ENCODE measurements around the gene TSKU.

Gene TSKU, protein sequence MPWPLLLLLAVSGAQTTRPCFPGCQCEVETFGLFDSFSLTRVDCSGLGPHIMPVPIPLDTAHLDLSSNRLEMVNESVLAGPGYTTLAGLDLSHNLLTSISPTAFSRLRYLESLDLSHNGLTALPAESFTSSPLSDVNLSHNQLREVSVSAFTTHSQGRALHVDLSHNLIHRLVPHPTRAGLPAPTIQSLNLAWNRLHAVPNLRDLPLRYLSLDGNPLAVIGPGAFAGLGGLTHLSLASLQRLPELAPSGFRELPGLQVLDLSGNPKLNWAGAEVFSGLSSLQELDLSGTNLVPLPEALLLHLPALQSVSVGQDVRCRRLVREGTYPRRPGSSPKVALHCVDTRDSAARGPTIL

GRCh38 chr11:76783294-76783895, at the start of gene TSKU:
TSKU (plus strand) TSS chr11:76783356; CDS start chr11:76795617, 12,261 bp downstream.
- DNase-seq = no peak

- peak; percentile 81 for DNase-seq
Measured at GRCh38 chr11:76733906-76734305, 49.2 kb upstream of the TSKU start.

- no peak for DNase-seq
Measured at GRCh38 chr11:76734456-76735420, 48.4 kb upstream of the TSKU start.

- DNase-seq = no peak
Measured at GRCh38 chr11:76735841-76736240, 47.3 kb upstream of the TSKU start.

- DNase-seq = no peak
Measured at GRCh38 chr11:76736266-76736665, 46.9 kb upstream of the TSKU start.

GRCh38 chr11:76736773-76737495, 46.2 kb upstream of the TSKU start:
- DNase-seq = no peak

DNA sequence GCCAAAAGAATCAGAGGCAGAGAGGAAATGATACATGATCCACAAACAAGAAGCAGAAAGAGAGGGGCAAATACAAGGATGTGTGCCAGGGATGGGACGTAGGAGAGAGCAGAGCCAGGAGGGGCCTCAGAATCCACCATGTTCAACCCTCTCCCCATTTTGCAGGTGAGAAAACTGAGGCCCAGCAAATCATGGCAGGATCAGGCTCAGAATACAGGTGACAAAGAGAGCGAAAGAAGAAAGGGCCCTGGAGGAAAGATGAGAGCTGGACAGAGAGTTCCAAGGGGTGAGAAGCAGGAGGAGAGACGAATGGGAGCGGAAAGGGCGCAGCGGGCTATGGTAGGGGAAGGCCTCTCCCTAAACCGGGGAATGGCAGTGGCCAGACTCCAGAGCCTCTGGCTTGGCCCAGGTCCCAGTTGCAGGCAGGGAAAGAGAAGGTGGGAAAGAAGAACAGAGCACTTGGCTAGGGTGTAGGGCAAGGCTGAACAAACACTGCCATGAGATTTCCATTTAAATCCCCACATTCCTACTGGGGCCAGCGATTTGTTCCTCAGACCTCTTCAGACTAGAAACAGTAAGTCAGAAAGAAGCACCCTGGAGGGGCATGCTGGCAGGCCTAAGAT, 44.4 kb upstream of the TSKU start:
- DNase-seq = no peak

GRCh38 chr11:76739798-76740197, 43.4 kb upstream of the TSKU start:
- no peak for DNase-seq

DNA sequence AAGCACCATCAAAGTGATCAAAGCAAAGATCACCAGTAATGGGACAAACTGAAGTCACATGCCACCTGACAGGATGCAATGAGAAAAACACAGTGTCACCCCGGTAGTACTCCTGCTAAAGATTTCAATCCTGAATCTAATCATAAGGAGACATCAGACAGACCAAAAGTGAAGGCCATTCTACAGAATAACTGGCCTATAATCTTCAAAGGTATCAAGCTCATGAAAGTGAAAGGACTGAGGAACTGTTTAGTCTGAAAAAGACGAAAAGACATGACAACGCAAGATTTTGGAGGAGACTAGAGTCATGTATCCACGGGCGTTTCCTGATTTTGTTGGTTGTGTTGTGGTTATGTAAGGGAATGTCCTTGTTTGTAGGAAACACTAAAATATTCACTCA, 42.4 kb upstream of the TSKU start:
- DNase-seq = no peak

DNA sequence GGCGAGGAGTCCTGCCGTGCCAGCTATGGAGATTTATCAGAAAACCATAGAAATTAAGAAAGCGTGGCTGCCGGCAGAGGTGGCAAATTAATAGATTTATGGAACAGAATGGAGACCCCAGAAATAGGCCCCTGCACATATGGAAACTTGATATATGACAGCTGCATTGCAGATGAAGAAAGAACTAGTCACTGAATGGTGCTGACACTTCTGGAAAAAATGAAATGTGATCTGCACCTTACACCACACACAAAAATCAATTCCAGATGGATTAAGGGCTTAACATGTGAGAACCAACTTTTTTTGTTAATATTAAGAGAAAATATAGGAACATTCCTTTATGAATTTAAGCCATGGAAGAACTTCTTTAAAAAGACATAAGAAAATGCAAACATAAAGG, 40.3 kb upstream of the TSKU start:
- no peak for DNase-seq

- DNase-seq = no peak
Measured at GRCh38 chr11:76744186-76745043, 38.7 kb upstream of the TSKU start.

DNA sequence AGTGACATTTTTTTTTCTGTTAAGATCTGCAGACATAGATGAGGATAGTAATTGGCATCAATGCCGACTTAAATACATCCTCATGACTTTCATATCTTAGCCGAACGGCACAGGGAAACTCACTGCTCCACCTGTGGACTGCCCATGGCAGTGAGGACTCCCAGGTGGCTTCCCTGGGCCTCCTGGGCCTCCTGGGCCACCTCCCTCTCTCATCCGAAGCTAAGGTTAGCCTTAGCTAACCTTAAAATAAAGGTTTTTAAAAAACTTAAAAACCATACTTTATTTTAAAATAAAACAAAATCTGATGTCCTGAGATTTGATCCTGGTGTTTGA, 38.1 kb upstream of the TSKU start:
- DNase-seq = no peak

GRCh38 chr11:76745561-76746207, 37.5 kb upstream of the TSKU start:
- no peak for DNase-seq

GRCh38 chr11:76747153-76747914, 35.8 kb upstream of the TSKU start:
- DNase-seq = no peak

- no peak for DNase-seq
Measured at GRCh38 chr11:76747915-76748860, 35.0 kb upstream of the TSKU start.

- no peak for DNase-seq
Measured at GRCh38 chr11:76748948-76749347, 34.2 kb upstream of the TSKU start.

DNA sequence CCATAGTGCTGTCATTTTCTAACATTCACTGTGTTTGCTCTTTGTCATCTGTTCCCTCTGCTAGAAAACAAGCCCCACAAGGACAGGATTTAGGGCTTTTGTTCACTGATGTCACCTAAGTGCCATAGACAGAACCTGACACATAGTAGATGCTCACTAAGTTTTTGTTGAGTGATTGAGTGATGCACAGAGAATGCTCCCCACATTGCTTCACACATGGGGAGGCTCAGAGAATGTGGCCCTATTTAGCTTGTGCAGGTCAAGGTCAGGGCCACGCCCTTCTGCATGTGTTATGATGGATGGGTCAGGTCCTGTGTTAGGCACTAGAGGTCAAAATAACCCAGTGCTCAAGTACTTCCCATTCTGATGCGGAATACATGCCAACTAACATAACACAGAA, 33.1 kb upstream of the TSKU start:
- DNase-seq = no peak

GRCh38 chr11:76750746-76751145, 32.4 kb upstream of the TSKU start:
- DNase-seq = no peak

Measured in NCI-H1092 (cell line).